SIG-M5 treated with dmso at 0.1 percent for 504 hours (cell line): ENCODE measurements around the gene POLD3.
A peak's percentile ranks its signal among the peaks of the same experiment; 100 is the strongest.
"Not testable (repeated sequence)": the region's sequence is repeated elsewhere in the genome, so short reads cannot be mapped to it uniquely, and the experiment has no call there.

Source experiments
- DNase-seq: peaks from one replicate; lab custom pipeline; 2025; ENCODE audit not compliant: unreplicated experiment; lab: John Stamatoyannopoulos, UW

POLD3 gene

DNA sequence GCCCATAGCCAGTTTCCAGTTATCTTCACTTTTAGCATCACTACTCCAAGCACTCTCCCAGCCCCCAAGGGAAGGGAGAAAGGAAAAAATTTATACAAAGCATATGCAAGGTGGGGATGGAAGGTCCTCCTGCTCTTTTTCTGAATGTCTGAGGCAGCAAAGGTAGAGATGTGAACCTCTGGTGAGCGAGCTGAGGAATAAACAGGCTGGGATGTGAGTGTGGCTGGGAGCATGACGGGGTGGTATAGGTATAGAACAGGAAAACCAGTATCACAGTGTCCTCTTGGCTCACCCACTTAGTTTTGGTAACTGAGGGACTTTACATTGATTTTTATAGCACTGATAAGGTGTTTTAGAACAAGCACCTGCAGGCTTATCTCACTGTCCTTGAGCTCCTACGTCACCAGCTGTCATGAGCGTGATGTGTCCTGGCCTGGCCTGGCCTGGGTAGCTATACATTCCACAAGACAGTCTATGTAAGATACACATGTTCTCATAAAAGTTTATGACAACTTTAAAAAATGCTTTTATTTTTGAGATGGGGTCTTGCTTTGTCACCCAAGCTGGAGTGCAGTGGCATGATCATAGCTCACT, 10.3 kb upstream of the POLD3 start:
- no peak for DNase-seq

DNA sequence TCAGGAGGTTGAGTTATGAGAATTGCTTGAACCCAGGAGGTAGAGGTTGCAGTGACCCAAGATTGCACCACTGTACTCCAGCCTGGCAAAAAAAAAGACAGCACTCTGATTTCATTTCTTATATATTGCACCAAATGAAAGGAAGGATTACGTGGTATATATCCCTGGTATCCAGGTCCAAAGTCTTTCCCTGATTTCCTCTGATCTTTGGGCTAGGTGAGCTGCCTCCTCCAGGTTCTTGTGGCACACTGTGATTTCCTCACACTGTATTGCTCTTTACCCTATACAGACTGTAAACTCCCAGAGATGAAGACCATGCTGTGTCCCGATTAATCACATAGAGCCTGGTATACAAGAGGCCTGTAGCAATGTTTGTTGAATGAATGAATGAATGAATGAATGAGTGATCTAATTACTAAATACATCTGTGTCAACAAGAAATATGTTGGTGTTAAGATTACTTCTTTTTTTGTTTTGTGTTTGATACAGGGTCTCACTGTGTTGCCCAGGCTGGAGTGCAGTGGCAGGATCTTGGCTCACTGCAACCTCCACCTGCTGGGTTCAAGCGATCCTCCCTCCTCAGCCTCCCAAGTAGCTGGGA, 9.3 kb upstream of the POLD3 start:
- no peak for DNase-seq

DNA sequence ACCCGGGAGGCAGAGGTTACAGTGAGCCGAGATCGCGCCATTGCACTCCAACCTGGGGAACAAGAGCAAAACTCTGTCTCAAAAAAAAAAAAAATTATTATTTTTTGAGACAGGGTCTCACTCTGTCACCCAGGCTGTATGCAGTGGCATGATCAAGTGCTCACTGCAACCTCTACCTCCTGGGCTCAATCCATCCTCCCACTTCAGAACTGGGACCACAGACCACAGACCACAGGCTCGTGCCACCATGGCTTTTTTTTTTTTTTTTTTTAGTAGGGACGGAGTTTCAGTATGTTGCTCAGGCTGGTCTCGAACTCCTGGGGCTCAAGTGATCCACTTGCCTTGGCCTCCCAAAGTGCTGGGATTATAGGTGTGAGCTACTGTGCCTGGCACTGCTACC, 1.9 kb upstream of the POLD3 start:
- not testable (repeated sequence) for DNase-seq

DNA sequence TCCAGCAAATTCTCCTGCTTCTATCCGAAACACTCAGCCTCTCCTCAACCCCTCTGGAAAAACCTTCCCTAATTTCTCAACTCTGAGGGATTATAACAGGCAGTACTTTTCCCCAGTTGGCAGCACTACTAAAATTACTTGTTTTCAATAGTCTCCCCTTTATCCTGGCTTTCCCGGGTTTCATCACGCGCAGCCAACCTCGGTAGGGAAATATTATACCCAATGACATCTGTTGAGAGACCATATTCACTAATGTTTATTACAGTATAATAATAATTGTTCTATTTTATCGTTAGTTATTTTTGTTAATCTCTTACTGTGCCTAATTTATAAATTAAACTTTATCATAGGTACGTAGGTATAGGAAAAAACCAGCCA, 330 bp upstream of the POLD3 start:
- no peak for DNase-seq

DNA sequence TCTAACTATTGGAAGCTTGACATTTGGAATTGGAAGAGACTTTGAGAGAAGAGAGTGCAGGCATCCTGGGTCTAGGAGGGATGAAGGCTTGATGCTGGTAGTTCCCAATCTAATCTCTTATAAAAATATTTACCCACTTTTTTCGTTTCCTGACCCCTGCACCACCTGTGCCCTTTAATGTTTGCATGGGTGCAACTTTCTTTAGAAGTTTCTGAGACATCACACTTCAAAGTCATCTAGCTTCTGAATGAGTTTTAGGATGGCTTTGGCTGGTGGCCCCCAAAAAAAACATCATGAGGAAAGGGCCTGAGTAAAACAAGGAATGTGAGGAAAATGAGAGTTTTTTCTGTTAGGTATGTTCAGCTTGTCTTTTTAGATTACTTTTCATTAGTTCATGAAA, 1.1 kb downstream of the POLD3 start:
- no peak for DNase-seq

DNA sequence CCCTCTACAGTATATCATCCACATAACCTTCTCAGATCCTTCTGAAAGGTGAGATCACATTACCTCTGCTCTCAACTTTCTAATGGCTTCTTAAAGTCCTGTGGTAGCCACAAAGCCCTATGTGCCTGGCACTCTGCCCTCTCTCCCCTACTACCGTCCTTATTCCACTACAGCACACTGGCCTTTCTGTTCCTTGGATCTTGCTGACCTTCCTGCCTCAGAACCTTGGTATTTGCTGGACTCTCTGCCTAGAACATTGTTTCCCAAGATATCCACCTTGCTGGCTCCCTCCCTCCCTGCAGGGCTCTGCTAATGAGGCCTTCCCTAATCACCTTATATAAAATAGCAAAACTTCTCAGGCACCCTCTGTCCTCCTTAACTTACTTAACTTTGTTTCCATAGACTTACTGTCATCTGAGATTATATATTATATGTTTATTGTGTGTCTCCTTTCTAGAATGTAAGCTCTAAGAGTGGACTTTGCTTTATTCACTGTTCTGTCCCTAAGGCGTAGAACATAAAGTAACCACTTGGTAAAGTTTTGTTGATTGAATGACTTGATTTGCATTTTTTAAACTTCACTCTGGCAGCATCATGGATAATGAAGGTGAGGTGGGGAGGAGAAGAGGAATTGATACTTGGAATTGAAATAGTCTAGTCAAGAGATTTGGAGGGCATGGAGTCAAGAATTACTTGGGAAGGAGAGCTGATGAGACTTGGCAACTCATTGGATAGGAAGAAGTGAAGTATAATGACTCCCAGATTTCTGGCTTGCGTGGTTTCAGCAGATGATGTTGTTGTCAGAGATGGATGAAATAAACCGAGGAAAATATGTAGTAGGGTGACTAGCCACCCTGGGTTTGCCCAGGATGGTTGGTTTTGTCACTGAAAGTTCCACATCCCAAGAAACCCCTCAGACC, 10.5 kb downstream of the POLD3 start:
- no peak for DNase-seq

DNA sequence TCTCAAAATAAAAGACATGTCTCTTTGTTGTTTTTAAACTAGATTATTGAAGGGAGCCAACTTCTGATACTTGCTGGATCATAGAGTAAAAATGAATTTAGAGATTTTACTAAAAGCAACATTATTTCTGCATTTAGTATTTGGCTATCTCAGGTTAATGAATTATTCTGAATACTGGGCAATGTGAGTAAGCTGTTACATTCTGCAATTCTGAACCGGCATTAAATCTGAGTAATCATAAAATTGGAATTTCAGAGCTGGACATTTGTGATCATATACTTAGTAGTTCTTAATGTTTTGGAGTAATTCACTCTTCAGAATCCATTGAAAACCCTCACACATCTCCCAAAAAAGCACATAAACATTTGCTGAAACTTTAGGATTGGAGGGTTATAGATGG, 11.5 kb downstream of the POLD3 start:
- no peak for DNase-seq

DNA sequence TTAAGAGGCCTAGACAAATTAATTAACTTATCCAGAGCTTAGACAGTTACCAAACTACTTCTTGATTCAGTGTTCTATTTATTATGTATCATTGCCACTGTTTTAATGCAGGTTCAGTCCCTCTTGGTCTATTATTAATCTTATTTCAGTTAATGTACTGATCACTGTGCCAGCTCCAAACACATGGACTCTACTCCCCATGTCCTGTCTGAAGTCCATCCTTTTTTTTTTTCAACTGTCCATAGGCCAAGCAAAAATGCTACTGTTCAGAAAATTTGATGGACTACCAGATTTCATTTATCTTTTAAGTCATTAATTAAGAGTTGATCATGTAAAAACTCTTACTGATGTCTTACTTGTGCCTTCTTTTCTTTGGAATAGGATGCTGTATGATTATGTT, 11.9 kb downstream of the POLD3 start:
- DNase-seq: no peak

DNA sequence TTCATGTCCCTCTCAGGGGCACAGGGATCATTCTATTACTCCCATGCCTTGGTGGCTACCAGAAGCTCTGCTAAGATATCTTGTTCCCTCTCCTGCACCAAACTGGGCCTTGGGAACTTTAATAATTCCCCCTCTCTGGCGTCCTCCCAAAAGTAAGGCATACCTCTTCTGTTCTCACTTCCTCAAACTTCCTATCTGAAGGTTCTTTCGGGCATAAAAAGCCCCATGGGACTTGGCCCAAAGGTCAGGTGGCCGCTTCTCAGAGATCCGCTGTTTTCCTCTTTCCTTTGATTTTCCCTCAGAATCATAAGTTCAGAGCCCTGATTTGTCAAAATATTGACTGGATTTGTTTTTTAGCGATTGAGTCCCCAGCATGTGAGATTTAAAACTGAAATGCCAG, 13.0 kb downstream of the POLD3 start:
- DNase-seq: no peak

DNA sequence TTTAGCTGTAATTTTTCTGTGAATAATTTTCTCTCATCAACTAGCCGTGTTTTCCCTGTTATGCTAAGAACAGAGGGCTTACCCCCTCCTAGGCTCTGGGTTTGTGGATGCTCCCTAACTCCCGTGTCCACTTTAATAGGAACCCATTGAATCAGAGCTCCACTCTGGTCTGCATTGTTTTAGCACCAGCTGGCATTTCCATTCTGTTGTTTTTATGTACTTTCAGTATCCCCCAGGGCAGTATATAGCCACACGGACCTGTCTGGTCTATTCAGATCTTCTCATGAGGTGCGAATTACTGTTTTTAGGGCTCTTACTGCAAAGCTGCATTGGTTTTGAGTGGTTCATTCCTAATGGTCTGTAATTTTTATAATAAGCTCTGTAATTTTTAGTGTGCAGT, 16.0 kb downstream of the POLD3 start:
- no peak for DNase-seq

DNA sequence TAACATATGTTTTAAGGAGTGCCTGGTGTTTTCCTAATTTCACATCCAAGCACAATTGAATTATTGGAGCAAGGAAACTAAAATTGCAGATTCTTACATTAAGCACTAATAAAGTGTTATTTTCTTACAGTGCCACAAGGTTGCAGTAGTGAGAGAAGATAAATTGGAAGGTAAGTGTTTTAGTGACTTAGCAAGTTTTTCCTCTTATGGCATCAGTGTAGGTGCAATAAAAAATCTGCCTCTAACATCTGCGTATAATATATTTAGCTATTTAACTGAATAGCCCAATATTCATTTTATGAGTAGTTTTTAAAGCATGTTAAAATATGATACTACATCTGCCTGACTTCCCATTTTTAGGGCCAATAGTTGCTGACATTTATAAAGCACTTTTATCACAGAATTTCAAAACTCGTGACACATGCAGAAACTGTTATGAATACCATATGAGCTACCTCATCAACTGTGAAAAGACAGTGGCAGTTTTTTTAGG, 19.0 kb downstream of the POLD3 start:
- peak; percentile 33 for DNase-seq

DNA sequence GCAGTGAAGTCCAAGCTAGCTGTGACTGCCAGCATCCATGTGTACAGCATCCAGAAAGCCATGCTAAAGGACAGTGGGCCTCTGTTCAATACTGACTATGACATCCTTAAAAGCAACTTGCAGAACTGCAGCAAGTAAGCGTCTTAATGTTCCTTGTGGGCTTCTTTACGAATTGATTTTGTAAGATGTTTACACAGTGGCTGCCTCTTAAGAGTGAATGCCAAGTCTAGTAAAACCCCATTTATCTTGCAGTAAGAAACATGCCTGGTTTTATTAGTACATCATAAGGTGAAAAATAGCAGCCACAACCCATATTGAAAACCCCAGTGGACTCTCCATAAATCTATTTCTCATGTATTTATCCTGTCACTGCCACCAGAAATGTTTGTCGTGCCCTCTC, 20.5 kb downstream of the POLD3 start:
- no peak for DNase-seq

DNA sequence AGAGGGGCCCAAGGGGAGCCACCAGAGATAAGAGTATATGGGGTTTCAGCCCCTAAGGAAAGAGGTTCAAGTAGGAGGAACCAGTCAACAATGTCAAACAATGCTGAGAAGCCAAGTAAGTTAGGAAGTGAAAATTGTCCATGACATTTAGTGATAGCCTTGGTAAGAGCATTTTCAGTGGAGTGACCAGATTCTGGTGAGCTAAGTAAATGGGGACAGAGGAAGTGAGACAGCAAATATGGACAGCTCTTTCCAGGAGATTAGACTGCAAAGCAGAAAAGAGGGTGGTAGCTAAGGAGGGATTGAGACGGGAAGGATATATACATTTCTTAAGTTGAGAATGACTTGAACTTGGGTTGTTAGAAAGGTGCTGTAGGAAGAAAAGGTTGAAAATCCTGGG, 22.9 kb downstream of the POLD3 start:
- DNase-seq: no peak

DNA sequence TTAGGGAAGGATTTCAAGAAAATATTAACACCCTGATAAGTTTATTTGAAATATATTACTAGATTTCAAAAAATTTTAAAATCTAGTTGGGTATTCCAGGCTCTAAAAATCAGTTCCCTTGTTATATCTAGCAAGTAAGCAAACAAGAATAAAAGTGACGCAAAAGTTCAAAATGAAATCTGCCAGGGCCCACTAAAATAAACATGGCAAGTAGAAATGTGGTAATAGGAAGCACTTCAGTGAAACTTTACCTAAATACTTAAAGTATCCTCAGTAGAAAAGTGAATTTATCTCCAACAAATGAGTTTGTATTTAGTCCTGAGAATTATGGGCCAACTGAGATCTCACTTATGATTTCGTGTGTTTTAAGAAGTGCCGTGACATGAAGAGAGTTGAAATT, 23.6 kb downstream of the POLD3 start:
- no peak for DNase-seq

DNA sequence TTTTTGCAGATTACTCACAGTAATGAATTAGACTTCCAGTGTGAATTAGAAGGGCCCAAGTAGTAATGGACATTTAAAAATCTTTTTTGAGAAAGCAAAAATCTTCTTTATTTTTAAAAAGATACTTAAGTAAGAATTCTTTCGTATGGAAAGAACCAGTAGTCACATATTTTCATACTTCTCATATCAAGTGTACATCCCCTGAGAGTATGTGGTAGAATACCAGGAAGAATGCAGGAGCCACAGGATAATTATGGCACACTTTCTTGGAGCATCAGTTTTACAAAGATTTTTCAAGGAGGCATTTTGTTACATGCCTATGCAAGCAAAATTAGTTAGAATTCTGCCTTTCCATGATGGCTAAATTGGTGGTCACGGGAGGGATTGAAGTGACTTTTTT, 28.1 kb downstream of the POLD3 start:
- DNase-seq: no peak

DNA sequence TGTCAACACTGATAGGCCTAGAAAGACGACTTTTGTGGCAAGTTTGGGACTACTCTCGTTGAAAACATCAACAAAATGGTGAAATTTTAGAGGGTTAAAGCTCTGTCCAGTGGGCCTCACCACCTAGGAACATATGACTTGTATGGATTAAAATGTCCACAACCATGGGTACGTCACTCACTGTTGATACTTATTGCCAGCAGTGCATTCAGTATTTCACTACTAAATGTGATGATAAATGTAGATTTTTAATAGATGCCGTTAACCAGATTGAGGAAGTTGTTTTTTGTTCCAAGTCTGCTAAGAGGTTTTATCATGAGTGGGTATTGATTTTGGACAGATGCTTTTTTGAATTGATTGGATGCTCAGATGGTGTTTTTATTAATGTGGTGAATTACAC, 33.7 kb downstream of the POLD3 start:
- DNase-seq: no peak

DNA sequence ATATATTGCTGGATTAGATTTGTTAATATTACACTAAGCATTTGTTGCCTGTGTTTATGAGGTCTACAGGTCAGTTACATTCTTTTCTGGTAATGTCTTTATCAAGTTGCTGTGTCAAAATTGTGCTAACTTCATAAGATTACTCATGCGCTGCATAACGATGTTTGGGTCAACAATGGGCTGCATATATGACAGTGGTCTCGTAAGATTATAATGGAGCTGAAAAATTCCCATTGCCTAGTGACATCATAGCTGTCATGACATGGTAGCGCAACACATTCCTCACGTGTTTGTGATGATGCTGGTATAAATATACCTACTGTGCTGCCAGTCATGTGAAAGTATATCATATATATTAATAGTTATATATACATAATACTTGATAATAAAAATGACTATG, 34.2 kb downstream of the POLD3 start:
- no peak for DNase-seq

DNA sequence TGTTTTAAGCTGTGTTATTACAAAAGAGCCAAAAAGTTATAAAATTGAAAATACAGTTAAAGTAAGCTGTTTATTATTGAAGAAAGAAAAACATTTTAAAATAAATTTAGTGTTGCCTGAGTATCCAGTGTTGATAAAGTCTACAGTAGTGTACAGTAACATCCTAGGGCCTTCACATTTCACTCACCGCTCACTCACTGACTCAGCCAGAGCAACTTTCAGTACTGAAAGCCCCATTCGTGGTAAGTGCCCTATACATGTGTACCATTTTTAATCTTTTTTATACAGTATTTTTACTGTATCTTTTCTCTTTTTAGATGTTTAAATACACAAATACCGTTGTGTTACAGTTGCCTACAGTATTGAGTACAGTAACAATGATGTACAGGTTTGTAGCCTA, 35.0 kb downstream of the POLD3 start:
- no peak for DNase-seq

DNA sequence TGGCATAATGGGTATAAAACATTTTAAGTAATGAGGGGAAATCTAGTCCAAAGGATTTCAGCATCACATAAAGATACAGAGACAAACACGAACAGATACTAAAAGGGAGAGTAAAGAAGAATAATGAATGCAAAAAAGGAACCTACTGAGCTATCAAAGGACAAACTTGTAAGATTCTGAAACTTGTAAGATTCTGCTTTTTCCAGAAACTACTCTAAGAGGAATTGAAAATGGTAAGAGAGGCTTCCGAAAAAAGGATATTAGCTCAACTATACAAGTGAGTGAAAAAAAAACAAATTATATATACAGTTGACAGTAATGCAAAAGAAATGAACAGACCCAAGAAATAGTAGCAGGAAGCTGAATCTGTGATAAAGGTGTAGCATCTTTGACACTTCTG, 37.7 kb downstream of the POLD3 start:
- no peak for DNase-seq

DNA sequence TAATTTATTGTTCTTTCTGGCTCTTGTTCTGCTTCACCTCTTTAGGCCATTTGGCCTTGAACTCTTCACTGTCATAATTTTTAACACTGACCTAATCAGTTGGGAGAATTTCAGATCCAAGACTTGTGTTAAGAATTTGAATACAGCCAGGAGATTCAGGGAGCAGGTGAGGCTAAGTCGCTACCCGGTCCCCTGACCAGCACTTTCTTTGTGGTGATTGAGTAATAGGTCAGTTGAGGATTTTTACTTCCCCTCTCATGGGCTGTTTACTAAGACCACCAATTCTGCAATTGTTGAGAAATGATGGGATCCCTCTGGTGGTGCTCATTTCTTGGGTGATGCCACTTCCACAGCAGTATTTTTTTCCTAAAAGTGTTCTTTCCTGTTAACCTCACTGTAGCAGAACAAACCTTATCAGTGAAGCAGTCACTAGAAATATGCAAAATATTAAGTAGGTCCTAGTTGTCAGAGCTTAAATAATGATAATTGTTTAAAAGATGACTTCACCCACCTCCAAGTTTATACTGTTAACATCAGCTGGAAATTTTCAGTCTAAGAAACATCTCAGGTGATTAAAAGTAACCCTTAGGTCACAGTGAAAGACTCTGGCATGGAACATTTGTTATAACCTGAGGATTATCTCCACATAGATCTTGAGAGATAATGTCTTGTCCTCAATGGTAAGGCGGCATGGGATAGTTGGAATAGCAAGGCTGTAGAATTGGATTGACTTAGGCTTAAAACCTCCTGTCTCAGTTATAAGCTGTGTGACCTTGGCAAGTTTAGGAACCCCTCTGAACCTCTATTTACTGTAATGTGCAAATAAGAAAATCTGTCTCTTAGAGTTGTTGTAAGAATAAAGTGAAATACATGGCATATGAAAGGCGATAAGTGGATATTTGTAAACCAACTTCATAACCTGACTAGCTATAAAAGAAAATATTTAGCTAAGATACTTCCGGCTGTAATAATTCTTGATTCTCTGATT, 41.3 kb downstream of the POLD3 start:
- no peak for DNase-seq

DNA sequence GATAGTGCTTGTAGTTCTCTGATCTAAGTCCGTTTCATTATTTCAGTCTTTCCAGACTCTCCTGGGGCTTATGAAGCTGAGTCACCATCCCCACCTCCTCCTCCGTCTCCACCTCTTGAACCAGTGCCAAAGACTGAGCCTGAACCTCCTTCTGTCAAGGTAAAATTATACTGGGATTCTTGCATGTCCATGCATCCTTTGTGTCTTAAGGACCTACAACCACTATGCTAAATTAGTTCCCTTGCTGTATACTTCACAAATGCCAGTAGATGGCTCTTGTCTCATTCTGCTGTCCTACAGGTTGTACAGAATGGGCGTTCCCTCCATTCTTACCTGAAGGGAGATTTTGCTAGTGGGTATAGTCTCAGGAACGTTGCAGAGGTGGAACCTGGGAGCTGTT, 42.2 kb downstream of the POLD3 start:
- peak; percentile 39 for DNase-seq
